Measurements from ENCODE around the gene WNT2B.

Gene WNT2B

GRCh38 chr1:112504661-112505399, 3.9 kb upstream of the WNT2B start:
- DNase-seq (ENCODE audit: low read depth in 2 of 2, low spot score in 1 of 2): no peak

- no peak for DNase-seq (ENCODE audit: low read depth in 2 of 2, low spot score in 1 of 2)
Measured at GRCh38 chr1:112505400-112505785, 3.4 kb upstream of the WNT2B start.

DNA sequence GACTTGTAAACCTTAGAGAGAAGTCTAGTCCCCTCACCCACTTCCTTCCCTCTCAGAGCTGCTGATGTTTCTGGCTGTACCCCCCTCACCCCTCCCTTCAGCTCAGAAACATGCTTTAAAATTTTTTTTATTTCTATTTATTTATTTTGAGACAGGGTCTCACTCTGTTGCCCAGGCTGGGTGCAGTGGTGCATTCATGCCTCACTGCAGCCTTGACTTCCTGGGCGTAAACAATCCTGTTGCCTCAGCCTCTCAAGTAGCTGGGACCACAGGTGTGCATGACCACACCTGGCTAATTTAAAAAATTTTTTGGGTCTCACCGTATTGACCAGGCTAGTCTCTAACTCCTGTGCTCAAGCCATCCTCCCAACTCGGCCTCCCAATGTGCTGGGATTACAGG, 2.9 kb upstream of the WNT2B start:
- DNase-seq (ENCODE audit: low read depth in 2 of 2, low spot score in 1 of 2): no peak

DNA sequence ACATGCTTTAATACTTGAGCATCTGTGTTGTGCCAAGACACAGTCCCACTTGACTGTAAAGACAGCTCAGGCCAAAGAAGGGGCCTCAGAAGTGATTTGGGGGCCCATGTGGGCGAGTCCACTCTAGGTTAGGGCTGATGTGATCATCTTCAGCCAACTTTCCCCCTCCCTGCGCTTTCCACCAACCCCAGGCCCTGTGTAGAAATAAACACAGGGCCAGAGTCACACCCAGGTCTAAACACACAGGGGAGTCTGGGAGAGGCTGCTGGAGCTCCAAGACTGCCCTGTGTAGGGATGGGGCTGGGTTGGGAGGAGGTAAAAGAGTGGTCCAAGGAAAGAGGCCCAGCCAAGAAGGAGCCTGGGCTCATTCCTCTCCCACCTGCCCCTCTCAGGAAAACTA, 2.5 kb upstream of the WNT2B start:
- DNase-seq (ENCODE audit: low read depth in 2 of 2, low spot score in 1 of 2): no peak

DNA sequence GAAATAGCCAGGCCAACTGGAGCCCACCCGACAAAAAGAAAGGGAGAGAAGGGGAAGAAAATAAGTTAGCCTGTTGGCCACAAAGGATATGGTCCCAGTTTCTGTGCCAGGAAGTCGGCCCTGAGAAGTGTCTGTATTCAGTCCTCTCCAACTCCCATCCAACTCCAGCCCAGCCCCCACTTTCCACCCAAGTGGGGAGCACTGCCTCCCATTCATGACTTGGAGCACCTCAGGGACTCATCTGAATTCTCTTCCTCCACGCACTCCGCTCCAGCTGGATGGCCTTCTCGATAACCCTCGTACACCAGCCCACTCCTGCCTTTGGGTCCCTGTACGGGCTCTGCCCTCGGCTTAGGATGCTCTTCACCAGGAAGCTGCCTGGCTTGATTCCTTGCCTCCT, 2.0 kb upstream of the WNT2B start:
- no peak for DNase-seq (ENCODE audit: low read depth in 2 of 2, low spot score in 1 of 2)

- DNase-seq (ENCODE audit: low read depth in 2 of 2, low spot score in 1 of 2): no peak
Measured at GRCh38 chr1:112507336-112507735, 1.4 kb upstream of the WNT2B start.

GRCh38 chr1:112507921-112508277, 866 bp upstream of the WNT2B start:
- DNase-seq (ENCODE audit: low read depth in 2 of 2, low spot score in 1 of 2): no peak

- no peak for DNase-seq (ENCODE audit: low read depth in 2 of 2, low spot score in 1 of 2)
Measured at GRCh38 chr1:112509005-112509659, 367 bp downstream of the WNT2B start.

GRCh38 chr1:112509660-112510178, 954 bp downstream of the WNT2B start:
- DNase-seq (ENCODE audit: low read depth in 2 of 2, low spot score in 1 of 2): no peak

GRCh38 chr1:112510340-112510739, 1.6 kb downstream of the WNT2B start:
- DNase-seq (ENCODE audit: low read depth in 2 of 2, low spot score in 1 of 2): no peak

DNA sequence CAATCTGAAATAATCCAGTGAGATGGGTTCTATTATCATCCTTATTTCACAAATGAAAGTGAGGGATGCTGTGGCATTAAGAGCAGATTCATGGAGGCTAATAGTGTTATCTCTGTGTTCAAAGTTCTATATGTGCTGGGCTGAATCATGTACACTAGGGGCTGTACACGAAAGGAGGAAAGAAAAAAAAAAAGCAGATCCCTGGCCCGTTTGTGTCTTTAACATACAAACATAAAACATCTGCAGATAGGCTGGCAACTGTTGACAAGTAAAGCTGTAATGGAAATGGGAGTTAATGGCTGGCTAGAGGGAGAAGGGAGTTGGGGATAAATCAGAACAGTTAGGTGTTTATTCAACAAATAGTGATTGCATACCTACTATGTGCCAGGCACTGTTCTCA, 3.1 kb downstream of the WNT2B start:
- no peak for DNase-seq (ENCODE audit: low read depth in 2 of 2, low spot score in 1 of 2)

GRCh38 chr1:112513112-112513870, 4.5 kb downstream of the WNT2B start:
- DNase-seq (ENCODE audit: low read depth in 2 of 2, low spot score in 1 of 2): no peak

GRCh38 chr1:112514901-112515300, 6.1 kb downstream of the WNT2B start:
- DNase-seq (ENCODE audit: low read depth in 2 of 2, low spot score in 1 of 2): no peak

GRCh38 chr1:112515311-112516009, 6.7 kb downstream of the WNT2B start:
- DNase-seq (ENCODE audit: low read depth in 2 of 2, low spot score in 1 of 2): no peak

- no peak for DNase-seq (ENCODE audit: low read depth in 2 of 2, low spot score in 1 of 2)
Measured at GRCh38 chr1:112516141-112516540, 7.4 kb downstream of the WNT2B start.

DNA sequence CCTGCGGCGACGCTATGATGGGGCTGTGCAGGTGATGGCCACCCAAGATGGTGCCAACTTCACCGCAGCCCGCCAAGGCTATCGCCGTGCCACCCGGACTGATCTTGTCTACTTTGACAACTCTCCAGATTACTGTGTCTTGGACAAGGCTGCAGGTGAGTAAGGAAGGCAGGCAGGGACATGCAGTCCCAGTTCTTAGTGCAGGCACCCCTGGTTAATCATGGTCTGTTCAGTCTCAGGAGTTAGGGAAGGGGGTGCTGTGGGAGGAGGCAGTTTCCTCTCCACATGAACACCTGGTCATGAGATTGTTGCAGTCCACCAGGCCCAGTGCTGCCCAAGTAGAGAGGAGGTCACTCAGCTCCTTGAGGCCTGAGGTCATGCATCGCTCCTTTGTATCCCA, 8.5 kb downstream of the WNT2B start:
- DNase-seq (ENCODE audit: low read depth in 2 of 2, low spot score in 1 of 2): no peak

DNA sequence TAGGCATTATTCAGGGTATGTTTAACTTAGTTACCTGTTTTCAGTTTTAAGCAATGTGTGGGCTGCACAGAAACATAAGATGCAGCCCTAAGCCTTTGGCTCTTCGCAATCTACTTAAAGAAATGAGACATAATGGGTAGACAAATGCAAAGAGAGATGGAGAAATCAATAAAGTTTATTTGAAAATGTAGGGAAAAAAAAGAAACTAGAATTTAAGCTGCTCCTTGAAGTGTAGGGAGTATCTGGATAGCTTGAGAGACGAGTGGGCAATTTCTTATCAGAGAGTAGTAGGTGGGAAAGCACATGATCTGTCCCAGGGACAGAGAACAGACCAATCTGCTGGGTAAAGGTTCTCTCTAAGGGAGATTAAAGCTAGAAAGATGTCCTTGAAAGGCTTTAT, 8.9 kb downstream of the WNT2B start:
- DNase-seq (ENCODE audit: low read depth in 2 of 2, low spot score in 1 of 2): no peak

DNA sequence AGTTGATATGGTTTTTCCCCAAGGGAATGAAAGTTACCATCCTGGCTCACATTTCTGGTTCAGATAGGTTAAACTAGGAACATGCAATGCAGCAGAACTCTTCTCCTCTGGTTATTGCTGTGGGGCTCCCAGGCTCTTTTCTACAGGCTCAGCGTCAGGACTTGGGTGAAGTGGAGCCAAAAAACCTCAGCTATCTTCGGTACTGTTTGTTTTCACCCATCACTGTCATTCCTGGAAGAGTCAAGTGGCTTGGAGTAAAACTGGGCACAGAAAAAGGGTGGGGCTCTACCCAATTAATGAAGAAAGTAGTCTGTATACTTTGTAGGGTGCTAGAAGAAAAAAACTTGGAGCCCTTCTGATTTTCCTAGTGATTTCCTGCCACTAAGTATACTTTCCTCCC, 9.4 kb downstream of the WNT2B start:
- DNase-seq (ENCODE audit: low read depth in 2 of 2, low spot score in 1 of 2): no peak

- DNase-seq (ENCODE audit: low read depth in 2 of 2, low spot score in 1 of 2): no peak
Measured at GRCh38 chr1:112520166-112520565, 11.4 kb downstream of the WNT2B start.

DNA sequence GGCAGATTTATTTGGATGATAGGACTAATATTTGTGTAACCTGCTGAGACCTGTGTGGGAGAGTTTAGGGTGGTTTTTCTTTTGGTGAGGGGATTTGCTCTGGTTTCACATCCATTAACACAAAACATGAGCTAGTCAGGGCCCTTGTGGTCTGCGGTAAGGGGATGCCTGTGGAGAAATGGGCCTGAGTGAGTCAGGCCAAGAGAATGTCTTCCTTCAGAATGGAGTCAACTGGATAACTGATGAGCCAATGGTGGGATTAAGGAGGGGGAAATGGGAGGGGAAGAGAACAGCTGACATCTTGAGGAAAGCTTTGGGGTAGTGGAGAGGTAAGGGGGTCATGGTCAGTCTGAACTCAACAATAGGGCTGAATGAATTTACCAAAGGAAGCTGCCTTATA, 13.9 kb downstream of the WNT2B start:
- DNase-seq (ENCODE audit: low read depth in 2 of 2, low spot score in 1 of 2): no peak

- no peak for DNase-seq (ENCODE audit: low read depth in 2 of 2, low spot score in 1 of 2)
Measured at GRCh38 chr1:112524251-112524650, 15.5 kb downstream of the WNT2B start.

DNA sequence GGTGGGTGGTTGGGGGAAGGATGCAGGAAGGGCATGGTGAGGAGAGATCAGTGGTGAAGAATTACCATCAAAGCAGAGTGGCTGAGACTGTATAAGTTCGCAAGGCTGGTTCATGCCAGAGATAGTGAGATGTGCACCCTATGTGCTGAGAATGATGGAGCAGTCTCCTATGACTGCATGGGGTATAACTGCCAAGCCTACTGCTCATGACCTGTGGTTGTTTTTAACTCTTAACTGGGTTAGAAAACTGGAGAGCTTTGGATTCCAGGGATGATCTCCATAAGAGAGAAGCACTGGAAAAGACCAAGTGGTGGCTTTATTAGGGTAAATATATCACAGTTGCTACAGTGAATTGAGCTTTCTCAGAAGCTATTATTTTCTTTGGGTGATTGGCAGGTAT, 16.2 kb downstream of the WNT2B start:
- no peak for DNase-seq (ENCODE audit: low read depth in 2 of 2, low spot score in 1 of 2)
